HG02884 (cell line): ENCODE data around the gene EYS.

Experiments
- ATAC-seq: cut with Tn5 transposase; IDR thresholded peaks from one replicate; pipeline ENCODE4 v1.9.1; 2021; ENCODE audit warnings: mild to moderate bottlenecking, moderate library complexity; ENCODE audit not compliant: unreplicated experiment

The EYS gene

GRCh38 chr6:64750910-64751309 lies 956.1 kb downstream of the EYS start:
- ATAC-seq, result no peak

- ATAC-seq, result no peak
Measured at GRCh38 chr6:64737418-64737817, 969.6 kb downstream of the EYS start.

- ATAC-seq, result no peak
Measured at GRCh38 chr6:64736421-64736950, 970.5 kb downstream of the EYS start.

GRCh38 chr6:64733433-64733832 lies 973.6 kb downstream of the EYS start:
- ATAC-seq, result no peak

- no peak for ATAC-seq
Measured at GRCh38 chr6:64732888-64733287, 974.1 kb downstream of the EYS start.

- no peak for ATAC-seq
Measured at GRCh38 chr6:64729522-64729921, 977.5 kb downstream of the EYS start.

- ATAC-seq, result no peak
Measured at GRCh38 chr6:64727075-64727474, 980.0 kb downstream of the EYS start.

GRCh38 chr6:64724091-64724490 lies 982.9 kb downstream of the EYS start:
- ATAC-seq, result no peak

- ATAC-seq, result no peak
Measured at GRCh38 chr6:64723327-64724058, 983.5 kb downstream of the EYS start.

GRCh38 chr6:64721865-64722264 lies 985.2 kb downstream of the EYS start:
- ATAC-seq, result no peak

- no peak for ATAC-seq
Measured at GRCh38 chr6:64717281-64717680, 989.7 kb downstream of the EYS start.

GRCh38 chr6:64715624-64716023 lies 991.4 kb downstream of the EYS start:
- ATAC-seq, result no peak

GRCh38 chr6:64714073-64714472 lies 993.0 kb downstream of the EYS start:
- no peak for ATAC-seq

GRCh38 chr6:64713175-64713574 lies 993.9 kb downstream of the EYS start:
- ATAC-seq, result no peak

- no peak for ATAC-seq
Measured at GRCh38 chr6:64712606-64713005, 994.4 kb downstream of the EYS start.

GRCh38 chr6:64703922-64704321 lies 1003.1 kb downstream of the EYS start:
- no peak for ATAC-seq

GRCh38 chr6:64696053-64696452 lies 1011.0 kb downstream of the EYS start:
- no peak for ATAC-seq

- ATAC-seq, result no peak
Measured at GRCh38 chr6:64694356-64694755, 1012.7 kb downstream of the EYS start.

GRCh38 chr6:64691064-64691463 lies 1016.0 kb downstream of the EYS start:
- ATAC-seq, result no peak

- no peak for ATAC-seq
Measured at GRCh38 chr6:64685401-64685800, 1021.6 kb downstream of the EYS start.

- no peak for ATAC-seq
Measured at GRCh38 chr6:64683682-64684081, 1023.3 kb downstream of the EYS start.

- ATAC-seq, result no peak
Measured at GRCh38 chr6:64681416-64682160, 1025.4 kb downstream of the EYS start.
